Measurements from ENCODE around the gene MYCBP. TPM values are rescaled to one million over a fixed set of nuclear protein-coding genes. Genes with fewer than 3 reads are reported as not detected.

MYCBP gene, protein sequence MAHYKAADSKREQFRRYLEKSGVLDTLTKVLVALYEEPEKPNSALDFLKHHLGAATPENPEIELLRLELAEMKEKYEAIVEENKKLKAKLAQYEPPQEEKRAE
- polyA plus RNA-seq (22.4 to 39.9 TPM (median 23.9 TPM) in 3 replicates), polyA minus RNA-seq (6.0 to 25.8 TPM (median 16.8 TPM) in 3 replicates)
- polyA plus RNA-seq (2011; ENCODE audit: low read depth): 29.6 TPM
- polyA plus RNA-seq (2011; cell fraction: cytosol; rRNA removed): 22.3 and 40.8 TPM in 2 replicates
- polyA plus RNA-seq (2011; cell fraction: nucleus; rRNA removed): 11.5 and 14.7 TPM in 2 replicates
- polyA plus RNA-seq (2012; ENCODE audit: low replicate concordance): 16.3 and 23.2 TPM in 2 replicates
- polyA minus RNA-seq (2011; cell fraction: cytosol; rRNA and poly(A)+ RNA removed): 11.5 TPM
- 5.4 and 7.0 TPM in 2 replicates for polyA minus RNA-seq (2011; cell fraction: nucleus; rRNA and poly(A)+ RNA removed)

DNA sequence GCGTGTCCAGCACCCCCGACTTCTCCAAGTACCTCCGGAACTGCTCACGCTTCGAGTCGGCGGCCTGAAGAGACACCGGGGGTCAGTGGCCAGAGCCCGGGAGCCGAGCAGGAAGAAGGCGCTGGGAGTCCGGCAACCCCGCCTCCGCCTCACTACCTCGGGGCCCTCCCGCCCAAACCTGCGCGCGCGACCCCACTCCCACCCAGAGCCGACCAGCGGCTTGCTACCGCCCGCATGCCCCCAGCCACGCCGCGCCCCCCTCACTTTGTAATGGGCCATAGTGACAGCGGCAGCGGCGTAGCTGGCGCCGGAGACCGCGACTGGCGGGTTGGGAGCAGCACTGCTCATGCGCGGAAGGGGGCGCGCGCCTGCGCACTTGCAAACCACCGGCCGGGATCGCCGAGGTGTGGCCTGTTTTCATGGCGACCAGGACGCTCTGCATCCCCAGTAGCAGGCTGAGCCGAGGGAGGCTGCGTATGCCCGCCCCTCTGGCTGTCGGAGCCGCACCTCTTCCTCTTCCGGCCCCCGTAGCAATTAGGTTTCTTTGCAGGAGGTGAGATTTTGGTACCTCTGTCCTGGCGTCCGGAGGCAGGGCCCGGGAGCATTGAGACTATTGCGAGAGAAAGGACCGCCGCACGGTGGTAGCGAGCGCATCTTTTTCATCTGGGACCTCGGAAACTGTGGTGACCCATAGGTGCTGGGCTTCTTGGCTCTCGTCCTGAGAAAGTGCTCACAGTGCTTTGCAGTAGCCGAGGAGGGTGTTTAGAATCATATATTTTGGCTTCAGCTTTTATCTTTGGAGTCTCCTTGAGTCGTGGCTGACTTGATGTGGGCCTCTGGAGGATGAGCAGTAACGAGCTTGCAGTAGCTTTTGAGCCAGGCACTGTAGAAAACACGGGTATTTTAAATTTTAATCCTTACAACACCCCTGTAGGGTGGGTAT, at the start of gene MYCBP:
Gene MYCBP, minus strand, starts transcription at position 322 of the 943 bp plus-strand sequence. Its CDS starts 43 bp downstream, at position 279.
- no peaks in the 10 kb centered on the region for H3K9me3 ChIP-seq (ENCODE audit: control insufficient read depth, low read depth, low read length)
- TF ChIP-seq EZH2 (IDR thresholded peaks at IDR 0.05; ENCODE audit: low read length): no peak
- TF ChIP-seq, protein P1, sequence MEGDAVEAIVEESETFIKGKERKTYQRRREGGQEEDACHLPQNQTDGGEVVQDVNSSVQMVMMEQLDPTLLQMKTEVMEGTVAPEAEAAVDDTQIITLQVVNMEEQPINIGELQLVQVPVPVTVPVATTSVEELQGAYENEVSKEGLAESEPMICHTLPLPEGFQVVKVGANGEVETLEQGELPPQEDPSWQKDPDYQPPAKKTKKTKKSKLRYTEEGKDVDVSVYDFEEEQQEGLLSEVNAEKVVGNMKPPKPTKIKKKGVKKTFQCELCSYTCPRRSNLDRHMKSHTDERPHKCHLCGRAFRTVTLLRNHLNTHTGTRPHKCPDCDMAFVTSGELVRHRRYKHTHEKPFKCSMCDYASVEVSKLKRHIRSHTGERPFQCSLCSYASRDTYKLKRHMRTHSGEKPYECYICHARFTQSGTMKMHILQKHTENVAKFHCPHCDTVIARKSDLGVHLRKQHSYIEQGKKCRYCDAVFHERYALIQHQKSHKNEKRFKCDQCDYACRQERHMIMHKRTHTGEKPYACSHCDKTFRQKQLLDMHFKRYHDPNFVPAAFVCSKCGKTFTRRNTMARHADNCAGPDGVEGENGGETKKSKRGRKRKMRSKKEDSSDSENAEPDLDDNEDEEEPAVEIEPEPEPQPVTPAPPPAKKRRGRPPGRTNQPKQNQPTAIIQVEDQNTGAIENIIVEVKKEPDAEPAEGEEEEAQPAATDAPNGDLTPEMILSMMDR (optimal IDR thresholded peaks at IDR 0.05 in 1 of 3, IDR thresholded peaks at IDR 0.05 in 1 of 3, conservative IDR thresholded peaks at IDR 0.05 in 1 of 3; ENCODE audit: extremely low read depth in 1 of 3, insufficient read depth in 2 of 3, low read length in 3 of 3): no peak
- peak within 1 kb of the TSS; percentile 58 for H3K27ac ChIP-seq (ENCODE audit: control insufficient read depth, insufficient read depth, low read length)
- FAIRE-seq (peak; percentile 58), DNase-seq (ENCODE audit: low read depth, low spot score) (peak; percentile 86)
- peaks cover 21% of the 10 kb centered on the region for H3K79me2 ChIP-seq (ENCODE audit: control insufficient read depth, insufficient read depth, low read length)
- dilution Hi-C loops (cut with MboI; ENCODE audit: extremely low pct_ligation_motif_present, low sequenced_read_pairs): no loop called here
- H3K4me3 ChIP-seq (ENCODE audit: control insufficient read depth in 2 of 3, extremely low read depth in 1 of 3, insufficient read depth in 2 of 3, low read depth in 1 of 3, low read length in 3 of 3): peak within 1 kb of the TSS; percentile 81 to 98 (median 97)
- no peaks in the 10 kb centered on the region for H3K27me3 ChIP-seq (ENCODE audit: control insufficient read depth, extremely low read depth, insufficient read depth, low read length)
- no peaks in the 10 kb centered on the region for H3K9me1 ChIP-seq (ENCODE audit: control insufficient read depth, extremely low read depth, insufficient read depth, low read length)
- peaks cover 0 to 2% of the 10 kb centered on the region in 2 experiments for H3K36me3 ChIP-seq (ENCODE audit: control insufficient read depth in 2 of 2, extremely low read depth in 1 of 2, insufficient read depth in 2 of 2, low read length in 2 of 2)
- peak within 1 kb of the TSS; percentile 98 for H3K4me2 ChIP-seq (ENCODE audit: control insufficient read depth, extremely low read depth, insufficient read depth, low read depth, low read length)
- H4K20me1 ChIP-seq (ENCODE audit: control insufficient read depth, extremely low read depth, insufficient read depth, low read length): no peaks in the 10 kb centered on the region
- peak within 1 kb of the TSS; percentile 97 for H2AFZ ChIP-seq (ENCODE audit: control insufficient read depth, low read length)
- H3K9ac ChIP-seq (ENCODE audit: control insufficient read depth, extremely low read depth, insufficient read depth, low read length): peak within 1 kb of the TSS; percentile 79
- H3K4me1 ChIP-seq (ENCODE audit: control insufficient read depth, extremely low read depth, insufficient read depth, low read length): peaks cover 16% of the 10 kb centered on the region

DNA sequence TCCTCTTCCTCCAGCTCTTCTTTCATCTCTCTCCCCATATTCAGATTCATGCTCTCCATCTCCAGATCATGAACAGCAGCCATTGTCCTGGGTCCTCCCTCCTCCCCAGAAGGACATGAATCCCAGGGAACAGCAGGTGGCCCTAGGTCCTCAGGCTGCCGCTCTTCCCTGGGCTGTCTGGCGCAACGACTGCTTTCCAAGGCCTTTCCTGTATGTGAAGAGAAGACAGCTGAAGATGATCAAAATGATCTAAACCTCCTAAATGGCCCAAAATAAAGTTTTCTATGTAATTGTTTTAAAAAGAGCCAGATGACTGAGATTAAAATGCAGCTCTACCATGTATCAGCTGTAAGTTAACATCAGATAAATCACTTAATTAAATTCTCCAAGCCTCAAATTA, 46.0 kb upstream of the MYCBP start:
- TF ChIP-seq, protein P1 (optimal IDR thresholded peaks at IDR 0.05 in 1 of 3, IDR thresholded peaks at IDR 0.05 in 1 of 3, conservative IDR thresholded peaks at IDR 0.05 in 1 of 3; ENCODE audit: extremely low read depth in 1 of 3, insufficient read depth in 2 of 3, low read length in 3 of 3): peak in 1 of 3 experiments; percentile 14
- TF ChIP-seq EZH2 (IDR thresholded peaks at IDR 0.05; ENCODE audit: low read length): no peak
- H3K36me3 ChIP-seq (ENCODE audit: control insufficient read depth in 2 of 2, extremely low read depth in 1 of 2, insufficient read depth in 2 of 2, low read length in 2 of 2): peaks cover 0 to 3% of the 10 kb centered on the region in 2 experiments
- H3K9me1 ChIP-seq (ENCODE audit: control insufficient read depth, extremely low read depth, insufficient read depth, low read length): no peaks in the 10 kb centered on the region
- no peaks in the 10 kb centered on the region for H3K79me2 ChIP-seq (ENCODE audit: control insufficient read depth, insufficient read depth, low read length)
- no peak for FAIRE-seq
- H3K27me3 ChIP-seq (ENCODE audit: control insufficient read depth, extremely low read depth, insufficient read depth, low read length): no peaks in the 10 kb centered on the region
- H3K9me3 ChIP-seq (ENCODE audit: control insufficient read depth, low read depth, low read length): no peaks in the 10 kb centered on the region
- dilution Hi-C loops (cut with MboI; ENCODE audit: extremely low pct_ligation_motif_present, low sequenced_read_pairs): no loop called here
- no peaks in the 10 kb centered on the region for H3K4me1 ChIP-seq (ENCODE audit: control insufficient read depth, extremely low read depth, insufficient read depth, low read length)
- no peak overlapping the region for H3K4me2 ChIP-seq (ENCODE audit: control insufficient read depth, extremely low read depth, insufficient read depth, low read depth, low read length)
- H3K4me3 ChIP-seq (ENCODE audit: control insufficient read depth in 2 of 3, extremely low read depth in 1 of 3, insufficient read depth in 2 of 3, low read depth in 1 of 3, low read length in 3 of 3): no peak overlapping the region
- no peak overlapping the region for H3K9ac ChIP-seq (ENCODE audit: control insufficient read depth, extremely low read depth, insufficient read depth, low read length)
- DNase-seq (ENCODE audit: low read depth, low spot score): no peak
- H2AFZ ChIP-seq (ENCODE audit: control insufficient read depth, low read length): no peak overlapping the region
- H3K27ac ChIP-seq (ENCODE audit: control insufficient read depth, insufficient read depth, low read length): no peak overlapping the region
- no peaks in the 10 kb centered on the region for H4K20me1 ChIP-seq (ENCODE audit: control insufficient read depth, extremely low read depth, insufficient read depth, low read length)

All from keratinocyte (primary cell).